ENCODE measurements around the gene ERC1.
"Not testable (repeated sequence)": the region's sequence is repeated elsewhere in the genome, so short reads cannot be mapped to it uniquely, and the experiment has no call there.

ERC1 gene

GRCh38 chr12:981961-982360, 9.1 kb upstream of the ERC1 start:
- no peak for DNase-seq (ENCODE audit: low read depth in 2 of 2)

- no peak for DNase-seq (ENCODE audit: low read depth in 2 of 2)
Measured at GRCh38 chr12:988646-989045, 2.4 kb upstream of the ERC1 start.

DNA sequence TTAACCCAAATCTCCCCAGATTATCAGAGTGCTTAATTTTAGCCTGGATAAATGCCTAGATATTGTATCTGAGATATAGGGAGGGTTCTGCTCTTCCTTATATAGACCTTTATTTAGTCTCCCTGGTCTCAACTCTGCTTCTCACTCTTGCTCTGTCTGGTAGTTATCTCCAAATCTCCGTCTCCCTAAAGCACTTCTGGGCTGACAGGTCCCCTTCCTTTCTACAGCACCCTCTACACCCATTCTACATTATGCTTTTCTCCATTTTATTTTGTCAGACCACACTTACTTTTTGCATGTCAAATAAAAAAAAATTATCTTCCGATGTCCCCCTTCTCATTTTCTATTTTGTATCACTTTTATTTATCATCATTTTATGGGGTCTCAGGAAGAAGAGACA, 2.0 kb upstream of the ERC1 start:
- DNase-seq (ENCODE audit: low read depth in 2 of 2) = no peak

- DNase-seq (ENCODE audit: low read depth in 2 of 2) = peak in 1 of 2 donors; percentile 2
Measured at GRCh38 chr12:989751-990660, 1.0 kb upstream of the ERC1 start.

GRCh38 chr12:991350-992333, 619 bp downstream of the ERC1 start:
- DNase-seq (ENCODE audit: low read depth in 2 of 2) = no peak

GRCh38 chr12:992647-993046, 1.6 kb downstream of the ERC1 start:
- DNase-seq (ENCODE audit: low read depth in 2 of 2) = no peak

GRCh38 chr12:996881-997280, 5.9 kb downstream of the ERC1 start:
- DNase-seq (ENCODE audit: low read depth in 2 of 2) = no peak

- DNase-seq (ENCODE audit: low read depth in 2 of 2) = no peak
Measured at GRCh38 chr12:997505-997904, 6.5 kb downstream of the ERC1 start.

GRCh38 chr12:998020-998874, 7.2 kb downstream of the ERC1 start:
- no peak for DNase-seq (ENCODE audit: low read depth in 2 of 2)

DNA sequence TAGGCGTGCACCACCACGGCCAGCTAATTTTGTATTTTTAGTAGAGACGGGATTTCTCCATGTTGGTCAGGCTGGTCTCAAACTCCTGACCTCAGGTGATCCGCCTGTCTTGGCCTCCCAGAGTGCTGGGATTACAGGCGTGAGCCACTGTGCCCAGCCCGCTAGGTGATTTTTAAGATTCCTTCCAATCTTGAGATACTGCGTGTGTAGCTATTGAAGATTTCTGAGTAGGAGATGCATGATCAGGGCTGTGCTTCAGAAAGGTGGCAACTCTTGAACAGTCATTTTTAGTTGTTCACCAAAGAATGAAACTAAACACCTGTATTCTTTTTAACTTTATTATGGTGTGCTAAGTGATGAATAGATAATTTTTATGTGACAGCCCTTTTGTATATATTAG, 8.7 kb downstream of the ERC1 start:
- not testable (repeated sequence) for DNase-seq (ENCODE audit: low read depth in 2 of 2)

DNA sequence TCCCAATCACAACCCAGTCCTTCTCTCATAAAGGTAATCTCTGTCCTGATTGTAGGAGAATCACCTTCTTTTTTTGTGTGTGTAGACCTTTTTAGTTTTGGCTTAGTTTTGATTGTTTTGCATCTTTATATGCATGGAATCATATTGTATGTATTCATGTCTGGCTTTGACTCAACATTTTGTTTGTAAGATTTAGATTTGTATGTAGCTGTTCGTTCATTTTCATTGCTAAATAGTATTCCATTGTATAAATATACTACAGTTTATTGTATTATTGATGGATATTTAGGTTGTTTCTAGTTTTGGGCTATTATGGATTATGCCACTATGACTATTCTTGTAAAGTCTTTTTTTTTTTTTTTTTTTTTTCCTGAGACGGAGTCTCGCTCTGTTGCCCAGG, 10.5 kb downstream of the ERC1 start:
- no peak for DNase-seq (ENCODE audit: low read depth in 2 of 2)

DNA sequence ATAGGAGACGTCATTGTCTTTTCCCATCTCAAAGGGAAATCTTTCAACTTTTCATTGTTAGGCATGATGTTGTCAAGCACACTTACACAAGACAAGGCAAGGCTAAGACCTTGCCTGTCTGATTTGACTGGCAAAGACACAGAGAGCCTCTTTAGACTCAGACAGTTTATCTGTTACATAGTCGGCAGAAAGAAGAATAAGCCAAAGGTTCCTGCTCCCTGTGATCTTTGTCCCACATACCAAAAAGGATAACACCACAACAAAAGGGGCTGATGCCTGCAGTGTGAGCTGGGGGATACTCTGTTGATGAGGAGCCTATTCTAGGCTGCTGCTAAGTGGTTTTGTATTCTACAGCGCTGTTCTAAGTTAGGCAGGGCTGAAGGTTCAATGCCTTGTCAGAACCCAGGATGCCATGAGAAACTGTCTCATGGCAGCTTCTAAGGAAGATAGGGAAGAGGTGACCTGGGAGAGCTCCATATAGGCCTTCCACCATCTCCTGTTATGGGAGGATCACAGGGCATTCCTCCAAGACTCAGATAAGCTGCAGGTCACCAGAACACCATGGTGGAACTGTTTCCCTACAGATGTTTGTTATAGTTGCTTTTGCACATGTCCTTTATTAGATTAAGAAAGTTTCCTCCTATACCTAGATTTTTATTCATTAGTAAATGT, 12.7 kb downstream of the ERC1 start:
- DNase-seq (ENCODE audit: low read depth in 2 of 2) = no peak

GRCh38 chr12:1006255-1006654, 15.2 kb downstream of the ERC1 start:
- no peak for DNase-seq (ENCODE audit: low read depth in 2 of 2)

- DNase-seq (ENCODE audit: low read depth in 2 of 2) = no peak
Measured at GRCh38 chr12:1007276-1007675, 16.3 kb downstream of the ERC1 start.

DNA sequence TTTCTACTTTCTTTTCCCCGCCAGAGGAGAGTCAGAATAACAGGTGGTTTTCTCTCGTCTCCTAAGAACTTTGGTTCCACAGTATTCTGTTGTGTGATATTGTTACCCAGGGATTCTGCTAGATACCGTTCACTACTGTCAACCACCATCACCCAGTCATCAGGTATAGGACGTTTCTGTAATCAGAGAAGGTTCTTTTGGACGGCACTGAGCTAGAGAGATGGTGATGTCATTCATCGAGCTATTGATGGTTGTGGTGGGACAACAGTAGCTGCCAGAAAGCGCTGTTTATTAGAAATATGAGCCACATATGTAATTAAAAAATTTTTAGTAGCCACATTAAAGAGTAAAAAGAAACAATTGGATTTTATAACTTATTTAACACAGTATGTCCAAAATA, 17.0 kb downstream of the ERC1 start:
- DNase-seq (ENCODE audit: low read depth in 2 of 2) = no peak

DNA sequence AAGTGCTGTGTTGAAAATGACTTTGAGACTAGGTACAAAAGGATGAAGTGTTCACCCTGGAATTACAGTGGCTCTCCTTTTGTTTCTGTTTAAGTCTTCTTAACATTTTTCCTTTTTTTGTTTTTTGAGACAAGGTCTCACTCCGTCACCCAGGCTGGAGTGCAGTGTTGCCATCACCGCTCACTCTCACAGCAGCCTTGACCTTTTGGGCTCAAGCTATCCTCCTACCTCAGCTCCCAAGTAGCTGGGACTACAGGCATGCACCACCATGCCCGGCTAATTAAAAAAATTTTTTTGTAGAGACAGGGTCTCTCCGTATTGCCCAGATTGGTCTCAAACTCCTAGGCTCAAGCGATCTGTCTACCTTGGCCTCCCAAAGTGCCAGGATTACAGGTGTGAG, 20.1 kb downstream of the ERC1 start:
- no peak for DNase-seq (ENCODE audit: low read depth in 2 of 2)

DNA sequence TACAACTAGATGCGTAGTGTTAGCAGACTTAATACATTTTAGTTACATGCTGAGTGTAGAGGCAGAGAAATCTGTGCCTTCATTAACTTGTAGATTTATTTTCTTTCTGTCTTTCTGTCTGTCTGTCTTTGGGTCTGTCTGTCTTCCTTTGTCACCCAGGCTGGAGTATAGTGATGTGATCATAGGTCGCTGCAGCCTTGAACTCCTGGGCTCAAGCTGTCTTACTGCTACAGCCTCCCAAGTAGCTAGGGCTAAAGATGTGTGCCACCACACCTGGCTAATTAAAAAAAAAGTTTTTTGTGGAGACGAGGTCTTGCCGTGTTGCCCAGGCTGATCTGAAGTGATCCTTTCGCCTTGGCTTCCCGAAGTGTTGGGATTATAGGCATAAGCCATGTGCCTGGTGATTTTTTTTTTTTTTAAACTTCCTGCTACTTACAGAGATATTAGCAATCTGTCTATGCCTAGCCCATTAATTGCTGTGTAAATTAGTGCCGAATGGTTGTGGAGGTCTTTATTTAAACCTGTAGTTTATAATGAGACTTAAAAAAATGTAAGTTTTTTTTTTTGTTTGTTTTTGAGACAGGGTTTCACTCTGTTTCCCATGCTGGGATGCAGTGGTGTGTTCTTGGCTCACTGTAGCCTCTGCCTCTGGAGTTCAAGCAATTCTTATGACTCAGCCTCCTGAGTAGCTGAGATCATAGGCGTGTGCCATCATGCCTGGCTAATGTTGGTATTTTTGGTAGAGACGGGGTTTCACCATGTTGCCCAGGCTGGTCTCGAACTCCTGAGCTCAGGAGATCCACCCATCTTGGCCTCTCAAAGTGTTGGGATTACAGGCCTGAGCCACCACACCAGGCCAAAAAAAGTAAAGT, 22.8 kb downstream of the ERC1 start:
- DNase-seq (ENCODE audit: low read depth in 2 of 2) = no peak

DNA sequence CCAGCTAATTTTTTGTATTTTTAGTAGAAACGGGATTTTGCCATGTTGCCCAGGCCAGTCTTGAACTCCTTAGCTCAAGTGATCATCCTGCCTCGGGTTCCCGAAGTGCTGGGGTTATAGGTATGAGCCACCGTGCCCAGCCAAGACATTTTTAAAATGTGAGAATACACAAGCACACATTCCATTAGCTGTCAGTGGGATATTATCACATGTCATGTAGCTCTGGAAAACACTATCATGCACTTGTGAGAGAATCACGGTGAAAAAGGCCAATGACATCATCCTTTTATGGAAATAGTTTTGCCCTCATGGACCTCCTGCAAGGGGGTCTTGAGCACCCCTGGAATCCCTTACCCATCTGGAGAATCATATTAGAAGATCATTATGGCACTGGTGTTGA, 28.3 kb downstream of the ERC1 start:
- DNase-seq (ENCODE audit: low read depth in 2 of 2) = no peak

- DNase-seq (ENCODE audit: low read depth in 2 of 2) = no peak
Measured at GRCh38 chr12:1020389-1020788, 29.4 kb downstream of the ERC1 start.
